MCF 10A (cell line): ENCODE measurements around the gene LDLRAP1. TPM values are rescaled to one million over a fixed set of nuclear protein-coding genes. Genes with fewer than 3 reads are reported as not detected.

Source experiments
- BruUV-seq: library from RNA; stranded (reverse); fragments of 400-500 nt; replicated peaks from 2 replicates; lab custom pipeline; 2021; lab: Mats Ljungman, UMichigan
- CTCF ChIA-PET: fragments of 300-600 bp; sonication (Branson Sonifier 250); formaldehyde crosslinking; extraction: SDS; loops from one replicate; lab custom pipeline; 2021; ENCODE audit warnings: antibody characterized with exemption, inconsistent platforms; lab: Yijun Ruan, JAX
- POLR2A ChIA-PET: fragments of 300-600, 350-650 bp; sonication (Branson Sonifier 250); formaldehyde crosslinking; extraction: SDS; loops from one replicate; lab custom pipeline; 2020; ENCODE audit warnings: antibody characterized with exemption, inconsistent platforms; lab: Yijun Ruan, JAX
- DNase-seq: peaks from one replicate; pipeline ENCODE4 v3.0.0-alpha.2; 2018; ENCODE audit not compliant: unreplicated experiment
- H3K27ac Mint-ChIP-seq: one replicate; pipeline ENCODE4 v1.8.0; 2022; ENCODE audit warnings: mild to moderate bottlenecking, low read depth, mixed read lengths; ENCODE audit not compliant: unreplicated experiment
- H3K27me3 Mint-ChIP-seq: one replicate; pipeline ENCODE4 v1.8.0; 2022; ENCODE audit warnings: mixed read lengths; ENCODE audit not compliant: insufficient read depth, unreplicated experiment
- H3K36me3 Mint-ChIP-seq: one replicate; pipeline ENCODE4 v1.8.0; 2022; ENCODE audit warnings: mild to moderate bottlenecking, moderate library complexity, mixed read lengths; ENCODE audit not compliant: insufficient read depth, unreplicated experiment
- H3K4me1 Mint-ChIP-seq: one replicate; pipeline ENCODE4 v1.8.0; 2022; ENCODE audit warnings: mixed read lengths; ENCODE audit not compliant: insufficient read depth, unreplicated experiment
- H3K4me3 Mint-ChIP-seq: one replicate; pipeline ENCODE4 v1.8.0; 2022; ENCODE audit warnings: mild to moderate bottlenecking, moderate library complexity, mixed read lengths; ENCODE audit not compliant: unreplicated experiment
- H3K9me3 Mint-ChIP-seq: one replicate; pipeline ENCODE4 v1.8.0; 2022; ENCODE audit warnings: mixed read lengths; ENCODE audit not compliant: unreplicated experiment
- intact Hi-C: fragments of 100-400 bp; cut with micrococcal nuclease; formaldehyde crosslinking; loops from 2 replicates; pipeline ENCODE4 v1.14.1; 2022
- total RNA-seq: library from RNA; stranded (reverse); gene quantifications from 2 replicates; pipeline ENCODE4 v1.2.3, GENCODE V29; 2022
- TF ChIP-seq, protein P1 (sequence below): fragments of 200-600 bp; IDR thresholded peaks from one replicate; pipeline ENCODE4 v1.8.0; 2022; ENCODE audit warnings: antibody characterized with exemption, mild to moderate bottlenecking; ENCODE audit not compliant: unreplicated experiment

Gene LDLRAP1
- total RNA-seq, 1 experiment from 2014 or later = 10.3 TPM

GRCh38 chr1:25571522-25571970, 28.1 kb downstream of the LDLRAP1 start:
- Mint-ChIP-seq H3K9me3 (no peaks in the 10 kb centered on the region), H3K4me3 (no peak overlapping the region), H3K4me1 (peaks cover 37% of the 10 kb centered on the region), H3K36me3 (peaks cover 18% of the 10 kb centered on the region), H3K27me3 (no peaks in the 10 kb centered on the region), H3K27ac (no peak overlapping the region)
- intact Hi-C loops = no loop called here
- TF ChIP-seq, protein P1, sequence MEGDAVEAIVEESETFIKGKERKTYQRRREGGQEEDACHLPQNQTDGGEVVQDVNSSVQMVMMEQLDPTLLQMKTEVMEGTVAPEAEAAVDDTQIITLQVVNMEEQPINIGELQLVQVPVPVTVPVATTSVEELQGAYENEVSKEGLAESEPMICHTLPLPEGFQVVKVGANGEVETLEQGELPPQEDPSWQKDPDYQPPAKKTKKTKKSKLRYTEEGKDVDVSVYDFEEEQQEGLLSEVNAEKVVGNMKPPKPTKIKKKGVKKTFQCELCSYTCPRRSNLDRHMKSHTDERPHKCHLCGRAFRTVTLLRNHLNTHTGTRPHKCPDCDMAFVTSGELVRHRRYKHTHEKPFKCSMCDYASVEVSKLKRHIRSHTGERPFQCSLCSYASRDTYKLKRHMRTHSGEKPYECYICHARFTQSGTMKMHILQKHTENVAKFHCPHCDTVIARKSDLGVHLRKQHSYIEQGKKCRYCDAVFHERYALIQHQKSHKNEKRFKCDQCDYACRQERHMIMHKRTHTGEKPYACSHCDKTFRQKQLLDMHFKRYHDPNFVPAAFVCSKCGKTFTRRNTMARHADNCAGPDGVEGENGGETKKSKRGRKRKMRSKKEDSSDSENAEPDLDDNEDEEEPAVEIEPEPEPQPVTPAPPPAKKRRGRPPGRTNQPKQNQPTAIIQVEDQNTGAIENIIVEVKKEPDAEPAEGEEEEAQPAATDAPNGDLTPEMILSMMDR = no peak
- POLR2A ChIA-PET = no interaction called here
- CTCF ChIA-PET = interaction anchor here (0.6 to 2.3 kb wide), 5 partner anchors 10 to 226 kb away, joined by 3 to 5 read pairs (median 3); no protein-coding TSS in a partner anchor
- no TSS peak for BruUV-seq
- no peak for DNase-seq

- Mint-ChIP-seq H3K36me3 (peaks cover 18% of the 10 kb centered on the region), H3K27me3 (no peaks in the 10 kb centered on the region), H3K27ac (no peak overlapping the region), H3K4me3 (no peak overlapping the region), H3K9me3 (no peaks in the 10 kb centered on the region), H3K4me1 (peaks cover 37% of the 10 kb centered on the region)
- TF ChIP-seq, protein P1 = no peak
- intact Hi-C loops = no loop called here
- POLR2A ChIA-PET = interaction anchor here (0.8 to 2.4 kb wide), 3 partner anchors 28 to 340 kb away, joined by 3 to 9 read pairs (median 3); partner anchors contain the start of gene LDLRAP1
- DNase-seq = no peak
- CTCF ChIA-PET = interaction anchor here (0.6 to 2.3 kb wide), 11 partner anchors 9 to 258 kb away, joined by 3 to 14 read pairs (median 4); no protein-coding TSS in a partner anchor
- BruUV-seq = no TSS peak
These were observed 28.7 kb downstream of the LDLRAP1 start for GRCh38 chr1:25572107-25572506.

GRCh38 chr1:25572708-25573590, 29.5 kb downstream of the LDLRAP1 start:
- no TSS peak for BruUV-seq
- peaks cover 39% of the 10 kb centered on the region for H3K4me1 Mint-ChIP-seq
- H3K27me3 Mint-ChIP-seq = no peaks in the 10 kb centered on the region
- peak; percentile 65 for DNase-seq
- intact Hi-C loops = no loop called here
- peak overlapping the region; percentile 63 for H3K4me3 Mint-ChIP-seq
- H3K27ac Mint-ChIP-seq = peak overlapping the region; percentile 74
- TF ChIP-seq, protein P1 = peak; percentile 70
- H3K9me3 Mint-ChIP-seq = no peaks in the 10 kb centered on the region
- ChIA-PET CTCF (interaction anchor here (0.7 to 2.3 kb wide), 13 partner anchors 8 to 257 kb away, joined by 3 to 14 read pairs (median 4); no protein-coding TSS in a partner anchor), POLR2A (interaction anchor here (0.6 to 2.4 kb wide), 9 partner anchors 8 to 341 kb away, joined by 3 to 9 read pairs (median 3); partner anchors contain the start of gene LDLRAP1)
- H3K36me3 Mint-ChIP-seq = peaks cover 17% of the 10 kb centered on the region

- H3K9me3 Mint-ChIP-seq = no peaks in the 10 kb centered on the region
- intact Hi-C loops = no loop called here
- TF ChIP-seq, protein P1 = no peak
- peak; percentile 86 for DNase-seq
- H3K27ac Mint-ChIP-seq = peak overlapping the region; percentile 74
- peaks cover 13% of the 10 kb centered on the region for H3K36me3 Mint-ChIP-seq
- ChIA-PET POLR2A (interaction anchor here (0.6 to 2.4 kb wide), 8 partner anchors 9 to 331 kb away, joined by 3 to 9 read pairs (median 3); partner anchors contain the start of gene LDLRAP1), CTCF (interaction anchor here (0.7 to 2.3 kb wide), 10 partner anchors 8 to 257 kb away, joined by 3 to 14 read pairs (median 5); no protein-coding TSS in a partner anchor)
- peak overlapping the region; percentile 63 for H3K4me3 Mint-ChIP-seq
- BruUV-seq = no TSS peak
- no peaks in the 10 kb centered on the region for H3K27me3 Mint-ChIP-seq
- H3K4me1 Mint-ChIP-seq = peaks cover 32% of the 10 kb centered on the region
These were observed 30.2 kb downstream of the LDLRAP1 start for GRCh38 chr1:25573591-25573930.
